ENCODE data around the gene TEX54. TPM values are rescaled to one million over a fixed set of nuclear protein-coding genes. Genes with fewer than 3 reads are reported as not detected.

TEX54 gene
- total RNA-seq, 1 donor from 2014 or later, result not detected

DNA sequence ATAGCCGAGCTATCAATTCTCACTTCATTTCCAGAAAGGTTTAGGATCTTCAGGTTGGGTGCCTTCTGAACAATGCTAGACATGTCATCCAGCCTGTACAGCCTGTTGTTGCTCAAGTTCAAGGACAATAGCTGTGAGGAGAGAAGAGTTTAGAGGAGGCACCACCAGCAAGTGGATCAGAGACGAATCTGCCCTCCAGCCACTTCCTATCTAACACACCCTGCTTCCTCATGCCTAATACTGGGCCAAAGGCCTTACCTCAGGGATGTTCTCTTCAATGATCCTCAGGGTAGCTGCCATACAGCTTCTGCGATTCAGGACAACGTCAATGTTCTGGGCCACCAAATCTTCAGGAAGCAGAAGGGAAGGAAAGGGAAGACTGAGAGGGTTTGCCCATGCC, 31.6 kb downstream of the TEX54 start:
- intact Hi-C loops (cut with DNase I), result no loop called here
- DNase-seq (ENCODE audit: low spot score), result no peak

DNA sequence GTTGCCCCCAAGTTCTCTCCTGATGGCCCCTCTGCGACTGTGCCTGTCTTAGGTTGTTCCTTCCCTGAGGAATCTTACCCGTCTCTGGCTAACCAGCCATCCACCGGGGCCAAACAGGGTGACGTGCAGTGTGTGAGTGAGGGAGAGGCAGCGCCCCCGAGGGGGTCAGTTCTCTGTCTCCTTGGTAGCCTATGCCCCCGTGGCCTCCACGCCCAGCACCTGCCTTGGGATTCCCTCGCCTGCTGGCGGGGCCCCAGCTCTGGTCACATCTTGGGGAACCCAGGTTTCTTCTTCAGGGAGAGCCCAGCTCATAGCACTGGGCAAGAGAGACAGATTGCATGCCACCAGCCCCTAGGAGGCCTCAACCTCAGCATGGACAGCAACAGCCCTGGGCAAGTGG, 33.2 kb downstream of the TEX54 start:
- intact Hi-C loops (cut with DNase I), result no loop called here
- no peak for DNase-seq (ENCODE audit: low spot score)

DNA sequence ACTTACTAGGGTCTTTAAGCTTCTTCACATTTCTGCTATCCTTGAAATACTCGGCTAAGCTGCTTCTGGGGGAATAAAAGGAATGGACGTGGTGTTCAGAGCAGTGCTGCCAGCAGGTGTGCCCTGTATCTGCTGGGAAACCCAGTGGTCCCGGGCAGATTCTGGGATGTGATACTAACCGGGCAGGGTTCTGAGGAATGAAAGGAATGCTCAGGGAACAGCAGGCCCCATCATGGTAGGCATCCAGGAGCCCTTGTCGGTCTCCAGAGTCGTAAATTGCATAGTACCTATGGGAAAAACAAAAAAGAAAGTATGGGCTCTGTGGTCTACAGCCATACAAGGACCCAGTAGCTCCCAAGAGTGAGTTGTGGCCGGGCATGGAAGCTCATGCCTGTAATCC, 36.4 kb downstream of the TEX54 start:
- intact Hi-C loops (cut with DNase I), result no loop called here
- no peak for DNase-seq (ENCODE audit: low spot score)

DNA sequence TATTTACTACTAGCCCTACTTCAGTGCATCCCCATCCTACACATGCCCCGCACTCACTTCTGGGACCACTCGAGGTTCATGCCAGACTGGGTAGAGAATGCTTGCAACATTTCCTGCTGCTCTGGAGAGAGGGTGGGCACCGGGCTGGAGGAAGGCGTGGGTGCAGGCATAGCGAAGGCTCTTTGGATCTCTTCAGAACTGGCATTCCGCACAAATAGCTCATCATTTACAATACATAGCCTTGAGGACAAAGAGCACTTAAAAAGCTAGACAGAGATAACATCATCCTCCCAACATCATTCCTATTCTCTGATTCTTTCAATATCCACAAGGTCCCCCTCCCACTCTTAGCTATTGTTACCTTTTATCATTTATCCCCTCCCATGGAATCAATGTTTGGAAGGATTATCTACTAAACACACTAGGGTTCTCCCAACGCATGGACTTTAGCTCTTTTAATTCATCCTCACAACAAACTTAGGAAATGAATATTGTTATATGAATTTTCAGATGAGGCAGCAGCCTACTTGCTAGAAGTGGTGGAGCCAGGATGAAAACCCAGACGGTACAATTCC, 38.4 kb downstream of the TEX54 start:
- intact Hi-C loops (cut with DNase I), result no loop called here
- DNase-seq (ENCODE audit: low spot score), result no peak

DNA sequence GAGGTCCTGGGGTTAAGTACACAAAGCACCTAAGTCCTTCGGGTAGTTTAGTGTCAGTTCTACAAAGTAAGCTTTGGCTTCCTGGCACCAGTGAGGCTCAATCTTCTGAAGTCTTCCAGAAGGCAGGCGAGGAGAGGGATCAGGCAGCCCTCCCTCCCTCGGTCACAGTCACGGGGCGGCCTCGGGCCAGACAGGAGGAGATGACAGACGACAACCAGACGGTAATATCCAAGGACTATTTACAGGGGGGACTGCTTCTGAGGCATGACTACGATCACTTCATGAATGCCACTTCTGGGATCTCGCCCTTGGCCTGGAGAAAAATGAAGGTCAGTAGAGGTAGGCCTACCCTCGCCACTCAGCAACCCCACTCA, 40.5 kb downstream of the TEX54 start:
- no peak for DNase-seq (ENCODE audit: low spot score)
- intact Hi-C loops (cut with DNase I), result loop anchor here (1.0 kb wide), 1 partner anchor 13 kb away; the partner anchor contains the start of gene NXF1

DNA sequence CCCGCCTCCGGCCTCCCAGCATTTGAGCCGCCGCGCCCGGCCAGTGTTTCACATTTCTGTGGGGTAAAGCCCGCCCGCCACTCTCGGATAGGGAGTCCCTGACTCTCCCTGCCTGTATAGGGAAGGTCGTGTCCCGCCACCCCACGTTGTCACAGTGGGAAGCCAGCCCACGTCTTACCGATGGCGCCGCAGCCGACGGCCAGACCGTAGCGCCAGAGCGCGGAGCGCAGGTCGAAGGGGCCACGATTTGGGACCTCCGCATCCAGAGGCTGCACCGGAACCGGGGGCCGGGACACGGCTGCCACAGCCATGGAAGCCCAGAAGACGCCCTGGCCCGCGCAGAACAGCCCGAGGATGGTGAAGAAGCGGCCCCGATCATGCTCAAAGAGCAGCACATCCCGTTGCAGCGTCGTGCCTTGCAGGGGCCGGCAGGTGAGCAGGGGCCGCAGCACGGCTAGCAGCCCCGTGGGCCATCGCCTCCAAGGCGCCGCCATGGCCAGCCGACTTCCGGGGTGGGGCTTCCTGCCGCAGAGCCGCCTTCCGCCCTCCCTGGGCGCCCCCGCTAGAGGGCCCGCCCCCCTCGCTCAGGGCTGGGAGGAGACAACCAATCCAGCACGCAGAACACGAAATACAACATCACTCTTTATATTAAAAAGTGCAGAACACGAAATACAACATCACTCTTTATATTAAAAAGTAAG, 41.0 kb downstream of the TEX54 start, which contains the start of gene TMEM223:
TSS of gene TMEM223 (minus strand) at position 506 of the 701 bp plus-strand sequence. CDS start at position 494, 12 bp downstream.
- peak; percentile 95 for DNase-seq (ENCODE audit: low spot score)
- intact Hi-C loops (cut with DNase I), result loop anchor here (1.0 kb wide), 1 partner anchor 14 kb away; the partner anchor contains the start of gene NXF1

DNA sequence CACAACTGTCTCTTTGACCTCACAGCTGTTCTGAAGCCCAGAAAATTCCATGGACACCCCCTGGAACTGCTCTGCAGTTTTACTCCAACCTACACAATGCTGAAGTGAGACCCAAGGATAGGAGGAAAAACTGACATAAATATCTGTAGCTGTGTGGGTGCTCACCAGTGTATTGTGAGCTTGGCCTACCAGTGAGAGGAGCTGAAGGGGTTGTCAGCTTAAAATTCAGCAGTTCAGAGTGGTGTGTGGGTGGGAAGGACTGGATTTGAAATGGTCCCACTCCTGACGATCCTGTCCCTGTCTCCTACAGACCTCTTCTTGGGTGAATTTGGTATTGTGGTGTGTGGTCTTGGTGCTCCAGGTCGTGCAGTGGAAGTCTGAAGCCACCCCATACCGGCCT, 43.1 kb downstream of the TEX54 start:
- DNase-seq (ENCODE audit: low spot score), result no peak
- intact Hi-C loops (cut with DNase I), result no loop called here

DNA sequence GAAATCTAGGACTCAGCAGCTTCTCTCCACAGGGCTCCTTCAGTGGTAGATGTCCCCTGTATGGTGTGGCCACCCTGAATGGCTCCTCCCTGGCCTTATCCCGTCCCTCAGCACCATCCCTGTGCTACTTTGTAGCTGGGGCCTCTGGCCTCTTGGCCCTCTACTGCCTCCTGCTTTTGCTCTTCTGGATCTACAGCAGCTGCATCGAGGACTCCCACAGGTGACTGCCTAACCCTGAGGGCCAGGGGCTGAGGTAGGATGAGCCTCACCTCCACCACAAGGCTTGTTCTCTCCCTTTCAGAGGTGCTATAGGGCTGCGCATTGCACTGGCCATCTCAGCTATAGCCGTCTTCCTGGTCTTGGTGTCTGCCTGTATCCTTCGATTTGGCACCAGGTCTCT, 43.6 kb downstream of the TEX54 start:
- intact Hi-C loops (cut with DNase I), result no loop called here
- no peak for DNase-seq (ENCODE audit: low spot score)

DNA sequence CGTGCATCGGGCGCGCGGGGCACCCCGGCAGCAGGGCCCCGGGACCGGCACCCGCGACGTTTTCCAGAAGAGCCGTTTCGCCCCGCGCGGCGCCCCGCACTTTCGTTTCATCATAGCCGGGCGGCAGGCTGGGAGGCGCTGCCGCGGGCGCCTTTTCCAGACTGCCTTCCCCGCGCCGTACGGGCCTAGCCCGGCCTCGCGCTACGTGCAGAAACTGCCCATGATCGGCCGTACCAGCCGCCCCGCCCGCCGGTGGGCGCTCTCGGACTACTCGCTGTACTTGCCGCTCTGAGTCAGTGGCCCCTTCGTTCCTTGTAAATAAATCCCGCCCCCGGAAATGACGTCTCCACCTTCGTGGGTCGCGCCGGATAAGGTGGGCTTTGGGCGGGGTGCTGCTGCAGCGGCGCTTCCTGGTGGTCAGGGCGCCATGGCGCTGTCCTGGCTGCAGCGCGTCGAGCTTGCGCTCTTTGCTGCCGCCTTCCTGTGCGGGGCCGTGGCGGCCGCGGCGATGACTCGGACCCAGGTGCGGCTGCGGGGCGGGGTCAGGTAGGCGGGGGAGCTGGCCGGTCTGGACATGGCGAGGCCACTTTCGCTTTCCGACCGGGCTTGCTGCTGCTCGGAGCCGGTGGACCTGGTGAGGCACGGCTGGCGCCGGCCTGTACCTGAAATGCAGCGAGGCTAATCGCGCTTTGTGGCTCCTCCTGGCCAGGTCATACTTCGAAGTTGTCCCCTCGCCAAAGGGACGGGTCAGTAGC, 45.5 kb downstream of the TEX54 start, which contains the start of gene TMEM179B:
TSS of gene TMEM179B (plus strand) at position 398 of the 755 bp plus-strand sequence. CDS start at position 428, 30 bp downstream.
- peak; percentile 98 for DNase-seq (ENCODE audit: low spot score)
- intact Hi-C loops (cut with DNase I), result loop anchor here (2.0 kb wide), 3 partner anchors 18 to 76 kb away; partner anchors contain the start of genes NXF1 and WDR74

DNA sequence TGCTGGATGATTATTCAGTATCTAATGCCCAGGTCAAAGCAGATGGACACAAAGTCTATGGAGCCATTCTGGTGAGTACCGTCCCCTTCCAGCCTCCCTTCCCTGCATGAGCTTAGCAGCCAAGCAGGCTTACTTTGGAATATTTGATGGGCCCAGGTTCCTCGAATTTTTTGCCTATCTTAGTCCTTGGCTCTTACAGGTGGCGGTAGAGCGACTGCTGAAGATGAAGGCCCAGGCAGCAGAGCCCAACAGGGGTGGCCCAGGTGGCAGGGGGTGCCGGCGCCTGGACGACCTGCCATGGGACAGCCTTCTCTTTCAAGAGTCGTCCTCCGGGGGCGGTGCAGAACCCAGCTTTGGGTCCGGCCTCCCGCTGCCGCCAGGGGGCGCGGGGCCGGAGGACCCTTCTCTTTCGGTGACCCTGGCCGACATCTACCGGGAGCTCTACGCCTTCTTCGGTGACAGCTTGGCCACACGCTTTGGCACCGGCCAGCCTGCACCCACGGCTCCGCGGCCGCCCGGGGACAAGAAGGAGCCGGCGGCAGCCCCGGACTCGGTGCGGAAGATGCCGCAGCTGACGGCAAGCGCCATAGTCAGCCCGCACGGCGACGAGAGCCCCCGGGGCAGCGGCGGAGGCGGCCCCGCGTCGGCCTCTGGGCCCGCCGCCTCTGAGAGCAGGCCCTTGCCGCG, 46.2 kb downstream of the TEX54 start:
- DNase-seq (ENCODE audit: low spot score), result peak; percentile 93
- intact Hi-C loops (cut with DNase I), result loop anchor here (1.0 to 2.0 kb wide), 4 partner anchors 18 to 95 kb away; partner anchors contain the start of genes NXF1 and WDR74

DNA sequence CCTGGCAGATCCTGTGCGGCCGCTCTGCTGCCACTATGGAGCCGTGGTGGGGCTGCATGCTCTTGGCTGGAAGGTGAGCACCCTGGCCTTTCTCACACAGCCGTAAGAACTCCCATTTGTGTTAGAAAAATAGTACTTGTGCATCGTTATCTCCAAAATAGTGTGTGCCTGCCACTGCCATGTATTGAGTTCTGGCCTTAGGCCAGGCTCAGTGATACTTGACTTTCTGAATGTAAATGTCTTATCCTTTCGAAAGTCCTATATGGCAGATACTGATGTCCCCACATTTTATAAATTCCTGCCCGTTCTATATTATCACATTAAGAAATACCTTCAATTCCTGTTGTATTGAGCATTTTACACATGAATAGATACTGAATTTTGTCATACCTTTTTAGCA, 49.9 kb downstream of the TEX54 start:
- DNase-seq (ENCODE audit: low spot score), result no peak
- intact Hi-C loops (cut with DNase I), result no loop called here

Small RNA genes lying within 50 kb of the gene (microRNA-seq; reads per million reads assigned to microRNA genes)
- not detected for gene MIR6514
- not detected for gene MIR6748

Other genes with a start within 250 kb of the TEX54 start
- gene TUT1, start 241.3 kb downstream of the TEX54 start, total RNA-seq, result 11.7 TPM
- gene MTA2, start 231.0 kb downstream of the TEX54 start, total RNA-seq, result 36.8 TPM
- 29.6 TPM for gene EML3, start 220.1 kb downstream of the TEX54 start, total RNA-seq
- gene ROM1, start 219.6 kb downstream of the TEX54 start, total RNA-seq, result 6.0 TPM
- 16.0 TPM for gene B3GAT3, start 210.9 kb downstream of the TEX54 start, total RNA-seq
- 99.8 TPM for gene GANAB, start 186.2 kb downstream of the TEX54 start, total RNA-seq
- gene INTS5, start 179.5 kb downstream of the TEX54 start, total RNA-seq, result 10.0 TPM
- 25.4 TPM for gene C11orf98, start 167.6 kb downstream of the TEX54 start, total RNA-seq
- 7.5 TPM for gene CSKMT, start 167.5 kb downstream of the TEX54 start, total RNA-seq
- 6.9 TPM for gene UQCC3, start 161.2 kb downstream of the TEX54 start, total RNA-seq
- gene LBHD1, start 160.6 kb downstream of the TEX54 start, total RNA-seq, result 2.4 TPM
- 62.9 TPM for gene UBXN1, start 153.8 kb downstream of the TEX54 start, total RNA-seq
- 2.9 TPM for gene LRRN4CL, start 143.3 kb downstream of the TEX54 start, total RNA-seq
- 13.3 TPM for gene BSCL2, start 125.4 kb downstream of the TEX54 start, total RNA-seq
- gene GNG3, start 125.2 kb downstream of the TEX54 start, total RNA-seq, result 0.27 TPM
- 34.8 TPM for gene HNRNPUL2, start 105.4 kb downstream of the TEX54 start, total RNA-seq
- gene TTC9C, start 104.4 kb downstream of the TEX54 start, total RNA-seq, result 13.6 TPM
- gene ZBTB3, start 78.7 kb downstream of the TEX54 start, total RNA-seq, result 10.9 TPM
- gene POLR2G, start 71.3 kb downstream of the TEX54 start, total RNA-seq, result 45.3 TPM
- 9.7 TPM for gene TAF6L, start 61.4 kb downstream of the TEX54 start, total RNA-seq
- gene TMEM179B, start 45.4 kb downstream of the TEX54 start, total RNA-seq, result 12.0 TPM
- 17.7 TPM for gene TMEM223, start 40.8 kb downstream of the TEX54 start, total RNA-seq
- 36.7 TPM for gene NXF1, start 27.4 kb downstream of the TEX54 start, total RNA-seq
- gene STX5, start 790 bp downstream of the TEX54 start, total RNA-seq, result 19.7 TPM
- 22.8 TPM for gene WDR74, start 6.7 kb upstream of the TEX54 start, total RNA-seq
- gene SLC3A2, start 48.1 kb upstream of the TEX54 start, total RNA-seq, result 38.6 TPM
- not detected for gene CHRM1, start 88.5 kb upstream of the TEX54 start, total RNA-seq
- not detected for gene SLC22A6, start 152.1 kb upstream of the TEX54 start, total RNA-seq
- gene SLC22A8, start 183.0 kb upstream of the TEX54 start, total RNA-seq, result not detected

Data from cardiac septum (tissue), 1 donor.